ENCODE data around the gene ZC3H14.

DNA sequence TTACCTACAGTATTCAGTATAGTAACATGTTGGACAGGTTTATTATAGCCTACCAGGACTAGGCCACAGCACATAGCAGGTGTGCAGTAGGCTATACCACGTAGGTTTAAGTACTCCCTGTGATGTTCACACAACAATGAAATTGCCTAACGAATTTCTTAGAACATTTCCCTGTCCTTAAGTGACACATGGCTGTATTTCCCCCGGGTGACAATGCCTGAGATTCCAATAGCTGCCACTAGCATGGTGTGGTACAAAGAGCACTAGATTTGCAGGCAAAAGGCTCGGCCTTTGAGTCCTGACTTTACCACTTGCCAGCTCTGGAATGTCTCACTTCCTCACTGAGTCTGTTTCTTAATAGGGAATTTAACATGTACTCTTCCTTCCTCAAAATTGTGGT lies 27.7 kb upstream of the ZC3H14 start:
- no peak for TF ChIP-seq ZBTB7A (tag by site-specific recombination; IDR thresholded peaks at IDR 0.05; ENCODE audit: low read depth)
- TF ChIP-seq ZNF433 (tag by site-specific recombination; IDR thresholded peaks at IDR 0.05; ENCODE audit: low read depth), result no peak
- TF ChIP-seq, protein P1, sequence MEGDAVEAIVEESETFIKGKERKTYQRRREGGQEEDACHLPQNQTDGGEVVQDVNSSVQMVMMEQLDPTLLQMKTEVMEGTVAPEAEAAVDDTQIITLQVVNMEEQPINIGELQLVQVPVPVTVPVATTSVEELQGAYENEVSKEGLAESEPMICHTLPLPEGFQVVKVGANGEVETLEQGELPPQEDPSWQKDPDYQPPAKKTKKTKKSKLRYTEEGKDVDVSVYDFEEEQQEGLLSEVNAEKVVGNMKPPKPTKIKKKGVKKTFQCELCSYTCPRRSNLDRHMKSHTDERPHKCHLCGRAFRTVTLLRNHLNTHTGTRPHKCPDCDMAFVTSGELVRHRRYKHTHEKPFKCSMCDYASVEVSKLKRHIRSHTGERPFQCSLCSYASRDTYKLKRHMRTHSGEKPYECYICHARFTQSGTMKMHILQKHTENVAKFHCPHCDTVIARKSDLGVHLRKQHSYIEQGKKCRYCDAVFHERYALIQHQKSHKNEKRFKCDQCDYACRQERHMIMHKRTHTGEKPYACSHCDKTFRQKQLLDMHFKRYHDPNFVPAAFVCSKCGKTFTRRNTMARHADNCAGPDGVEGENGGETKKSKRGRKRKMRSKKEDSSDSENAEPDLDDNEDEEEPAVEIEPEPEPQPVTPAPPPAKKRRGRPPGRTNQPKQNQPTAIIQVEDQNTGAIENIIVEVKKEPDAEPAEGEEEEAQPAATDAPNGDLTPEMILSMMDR (tag by site-specific recombination; IDR thresholded peaks at IDR 0.05), result no peak
- no peak for TF ChIP-seq RBAK (tag by site-specific recombination; IDR thresholded peaks at IDR 0.05)
- no peak for TF ChIP-seq ZNF660 (tag by site-specific recombination; IDR thresholded peaks at IDR 0.05)
- TF ChIP-seq ZNF785 (tag by site-specific recombination; IDR thresholded peaks at IDR 0.05), result no peak
- TF ChIP-seq ZNF350 (tag by site-specific recombination; IDR thresholded peaks at IDR 0.05), result no peak
- TF ChIP-seq GLI4 (tag by site-specific recombination; IDR thresholded peaks at IDR 0.05), result no peak
- no peak for TF ChIP-seq YY1 (tag by site-specific recombination; IDR thresholded peaks at IDR 0.05)
- no peak for TF ChIP-seq SETDB1 (IDR thresholded peaks at IDR 0.05; ENCODE audit: insufficient read length, low read length)

Measured in HEK293 (cell line).